Neutrophil (primary cell): ENCODE measurements around the gene KRTAP26-1.

Source experiments
- H3K27ac ChIP-seq: fragments of 200-600 bp; sonication (generic); 2 replicates; pipeline ENCODE4 v1.5.1; 2016; ENCODE audit warnings: mild to moderate bottlenecking, moderate library complexity
- H3K27me3 ChIP-seq: fragments of 200-600 bp; sonication (generic); 2 replicates; pipeline ENCODE4 v1.6.0; 2016; ENCODE audit warnings: mild to moderate bottlenecking
- H3K36me3 ChIP-seq: fragments of 200-600 bp; sonication (generic); 2 replicates; pipeline ENCODE4 v1.5.1; 2017
- H3K4me1 ChIP-seq, 2 experiments: fragments of 200-600 bp in 1 of 2; sonication (generic) in 1 of 2; 1 replicate in 1 of 2; 2 replicates in 1 of 2; pipeline versions ENCODE4 v1.5.1 to v1.6.1; 2013 to 2016; ENCODE audit warnings: low read depth in 1 of 2, low read length in 1 of 2, mild to moderate bottlenecking in 1 of 2, moderate library complexity in 1 of 2; ENCODE audit not compliant: control insufficient read depth in 1 of 2, insufficient read depth in 1 of 2
- H3K4me3 ChIP-seq, 2 experiments: fragments of 200-600 bp in 1 of 2; sonication (generic) in 1 of 2; 1 replicate in 1 of 2; 2 replicates in 1 of 2; pipeline ENCODE4 v1.5.1; 2013 to 2016; ENCODE audit warnings: low read depth in 1 of 2, low read length in 1 of 2, mild to moderate bottlenecking in 1 of 2, moderate library complexity in 1 of 2
- H3K9me3 ChIP-seq: fragments of 200-600 bp; sonication (generic); 2 replicates; pipeline ENCODE4 v1.5.1; 2016
- TF ChIP-seq, protein P1 (sequence below): fragments of 200-600 bp; sonication (generic); IDR thresholded peaks from 2 replicates; pipeline ENCODE4 v1.5.1; 2016; ENCODE audit warnings: antibody characterized with exemption

The KRTAP26-1 gene, protein sequence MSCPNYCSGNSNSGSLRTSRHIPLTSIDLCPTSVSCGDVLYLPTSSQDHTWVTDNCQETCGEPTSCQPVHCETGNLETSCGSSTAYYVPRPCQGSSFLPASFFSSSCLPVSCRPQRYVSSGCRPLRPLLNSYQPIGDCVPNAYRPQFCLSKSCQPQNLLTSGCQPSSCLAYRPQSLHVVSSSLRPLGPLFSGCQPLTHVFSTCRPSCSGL

DNA sequence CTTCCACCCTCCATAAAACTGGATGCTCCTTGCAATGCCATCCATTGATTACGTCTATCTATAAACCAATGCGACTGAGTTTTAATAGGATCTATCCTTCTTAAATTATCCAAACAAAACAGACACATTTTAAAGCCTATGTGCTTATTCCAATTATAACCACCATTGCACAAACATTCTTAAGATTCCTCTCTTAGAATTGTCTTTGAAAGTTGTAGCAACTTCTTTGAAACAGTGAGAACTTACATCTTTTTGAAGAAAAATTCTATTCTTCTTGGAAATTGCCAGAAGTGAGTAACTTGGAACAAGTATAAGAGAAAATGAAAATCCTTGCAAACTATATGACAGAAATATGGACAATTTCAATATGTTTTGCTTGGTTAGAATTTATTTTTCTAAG lies at the start of gene KRTAP26-1:
Gene KRTAP26-1 (minus strand): TSS at position 101 of the 400 bp plus-strand sequence. CDS start 280 bp downstream, outside the sequence.
- Histone ChIP-seq H3K9me3 (no peaks in the 10 kb centered on the region), H3K4me3 (no peak within 1 kb of the TSS), H3K27ac (no peak within 1 kb of the TSS), H3K27me3 (no peaks in the 10 kb centered on the region), H3K36me3 (no peaks in the 10 kb centered on the region), H3K4me1 (no peaks in the 10 kb centered on the region)
- TF ChIP-seq, protein P1, sequence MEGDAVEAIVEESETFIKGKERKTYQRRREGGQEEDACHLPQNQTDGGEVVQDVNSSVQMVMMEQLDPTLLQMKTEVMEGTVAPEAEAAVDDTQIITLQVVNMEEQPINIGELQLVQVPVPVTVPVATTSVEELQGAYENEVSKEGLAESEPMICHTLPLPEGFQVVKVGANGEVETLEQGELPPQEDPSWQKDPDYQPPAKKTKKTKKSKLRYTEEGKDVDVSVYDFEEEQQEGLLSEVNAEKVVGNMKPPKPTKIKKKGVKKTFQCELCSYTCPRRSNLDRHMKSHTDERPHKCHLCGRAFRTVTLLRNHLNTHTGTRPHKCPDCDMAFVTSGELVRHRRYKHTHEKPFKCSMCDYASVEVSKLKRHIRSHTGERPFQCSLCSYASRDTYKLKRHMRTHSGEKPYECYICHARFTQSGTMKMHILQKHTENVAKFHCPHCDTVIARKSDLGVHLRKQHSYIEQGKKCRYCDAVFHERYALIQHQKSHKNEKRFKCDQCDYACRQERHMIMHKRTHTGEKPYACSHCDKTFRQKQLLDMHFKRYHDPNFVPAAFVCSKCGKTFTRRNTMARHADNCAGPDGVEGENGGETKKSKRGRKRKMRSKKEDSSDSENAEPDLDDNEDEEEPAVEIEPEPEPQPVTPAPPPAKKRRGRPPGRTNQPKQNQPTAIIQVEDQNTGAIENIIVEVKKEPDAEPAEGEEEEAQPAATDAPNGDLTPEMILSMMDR, result no peak

DNA sequence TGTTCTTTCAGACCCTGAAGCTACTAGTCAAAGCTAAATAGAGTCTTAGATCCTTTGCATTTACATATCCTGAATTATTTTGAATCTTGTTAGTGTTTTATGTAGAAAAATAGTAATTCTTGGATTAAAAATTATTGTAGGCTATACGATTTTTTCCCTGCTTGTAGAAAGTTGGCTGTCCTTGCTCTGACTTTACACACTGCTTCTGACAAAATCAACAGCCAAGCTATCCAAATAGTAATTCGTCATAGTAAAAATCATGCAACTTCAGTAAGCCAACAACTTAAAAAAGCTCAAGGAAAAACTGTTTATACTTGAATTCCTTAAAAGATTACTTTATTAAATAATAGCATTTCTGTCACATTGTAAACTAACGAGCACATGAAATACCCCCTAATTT lies 35.8 kb upstream of the KRTAP26-1 start:
- TF ChIP-seq, protein P1, result no peak
- Histone ChIP-seq H3K9me3 (no peaks in the 10 kb centered on the region), H3K36me3 (no peaks in the 10 kb centered on the region), H3K4me3 (no peak overlapping the region), H3K27ac (no peak overlapping the region), H3K4me1 (no peaks in the 10 kb centered on the region), H3K27me3 (no peaks in the 10 kb centered on the region)

DNA sequence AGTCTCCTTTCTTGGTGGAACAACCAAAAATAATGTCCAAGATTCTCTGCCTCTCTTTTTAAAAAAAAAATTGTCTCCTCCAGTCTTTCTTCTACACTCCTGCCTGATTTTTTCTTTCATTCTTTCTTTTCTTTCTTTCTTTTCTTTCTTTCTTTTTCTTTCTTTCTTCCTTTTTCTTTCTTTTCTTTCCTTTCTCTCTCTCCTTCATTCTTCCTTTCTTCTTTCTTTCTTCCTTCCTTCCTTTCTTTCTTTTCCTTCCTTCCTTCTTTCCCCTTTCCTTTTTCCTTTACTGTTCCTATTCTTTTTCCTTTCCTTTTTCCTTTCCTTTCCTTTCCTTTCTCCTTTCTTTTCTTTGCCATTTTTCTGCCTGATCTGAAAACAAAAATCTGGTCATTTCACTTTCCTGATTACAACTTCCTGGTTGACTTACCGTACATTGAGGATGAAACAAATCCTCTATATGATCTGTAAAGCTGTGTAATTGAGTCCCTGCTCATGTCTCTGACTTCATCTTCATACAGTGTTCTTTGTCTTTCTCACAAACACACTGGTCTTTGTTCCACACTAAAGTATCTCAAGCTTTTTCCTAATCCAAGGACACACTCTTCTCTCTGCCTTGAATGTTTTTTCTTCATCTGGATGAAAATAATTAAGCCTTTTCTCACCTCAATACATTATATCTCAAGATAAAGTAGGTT lies 34.3 kb upstream of the KRTAP26-1 start:
- H3K4me3 ChIP-seq, result no peak overlapping the region
- no peaks in the 10 kb centered on the region for H3K36me3 ChIP-seq
- TF ChIP-seq, protein P1, result no peak
- H3K27me3 ChIP-seq, result no peaks in the 10 kb centered on the region
- no peak overlapping the region for H3K27ac ChIP-seq
- H3K9me3 ChIP-seq, result no peaks in the 10 kb centered on the region
- no peaks in the 10 kb centered on the region for H3K4me1 ChIP-seq

DNA sequence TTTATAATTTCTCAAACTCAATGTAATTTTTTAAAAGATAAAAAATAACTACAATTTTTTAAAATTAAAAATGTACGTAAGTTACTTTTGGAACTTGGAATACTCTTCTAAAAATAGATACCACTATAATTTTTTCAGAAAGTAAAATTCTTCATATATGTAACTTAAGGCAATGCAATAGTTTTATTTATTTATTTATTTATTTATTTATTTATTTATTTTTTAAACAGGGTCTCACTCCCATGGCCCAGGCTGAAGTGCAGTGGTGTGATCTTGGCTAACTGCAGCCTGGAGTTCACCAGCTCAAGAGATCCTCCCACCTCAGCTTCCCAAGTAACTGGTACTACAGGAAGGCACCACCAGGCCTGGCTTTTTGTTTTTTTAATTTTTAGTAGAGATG lies 31.4 kb upstream of the KRTAP26-1 start:
- H3K27ac ChIP-seq, result no peak overlapping the region
- no peaks in the 10 kb centered on the region for H3K27me3 ChIP-seq
- no peaks in the 10 kb centered on the region for H3K4me1 ChIP-seq
- TF ChIP-seq, protein P1, result no peak
- no peak overlapping the region for H3K4me3 ChIP-seq
- no peaks in the 10 kb centered on the region for H3K36me3 ChIP-seq
- no peaks in the 10 kb centered on the region for H3K9me3 ChIP-seq

DNA sequence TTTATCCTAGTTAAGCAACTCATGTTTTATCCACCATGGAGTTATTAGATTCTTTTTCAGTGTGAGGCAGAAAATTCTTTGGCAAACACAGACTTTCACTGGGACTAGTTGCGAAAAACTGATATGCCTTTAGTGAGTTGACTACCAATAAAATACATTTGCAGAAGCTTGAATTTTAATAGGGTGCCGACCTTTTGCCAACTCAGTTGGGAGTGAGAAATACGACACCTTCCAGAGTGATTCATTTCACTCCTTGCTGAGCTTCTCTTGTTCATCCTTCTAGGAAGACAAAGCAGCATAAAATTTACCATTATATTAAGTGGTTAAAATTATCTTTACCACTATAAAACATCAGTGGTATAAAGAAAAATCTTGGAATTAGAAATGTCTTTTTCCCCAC lies 29.5 kb upstream of the KRTAP26-1 start:
- TF ChIP-seq, protein P1, result no peak
- Histone ChIP-seq H3K36me3 (no peaks in the 10 kb centered on the region), H3K9me3 (no peaks in the 10 kb centered on the region)

More for the DNA sequence above, 29.5 kb upstream of the KRTAP26-1 start:
- no peaks in the 10 kb centered on the region for H3K4me1 ChIP-seq
- no peak overlapping the region for H3K27ac ChIP-seq
- no peaks in the 10 kb centered on the region for H3K27me3 ChIP-seq
- H3K4me3 ChIP-seq, result no peak overlapping the region
